NCI-H146 (cell line): ENCODE data around the gene POLR2L.

Experiments
- DNase-seq: peaks from one replicate; lab custom pipeline; 2025; lab: John Stamatoyannopoulos, UW

The POLR2L gene

DNA sequence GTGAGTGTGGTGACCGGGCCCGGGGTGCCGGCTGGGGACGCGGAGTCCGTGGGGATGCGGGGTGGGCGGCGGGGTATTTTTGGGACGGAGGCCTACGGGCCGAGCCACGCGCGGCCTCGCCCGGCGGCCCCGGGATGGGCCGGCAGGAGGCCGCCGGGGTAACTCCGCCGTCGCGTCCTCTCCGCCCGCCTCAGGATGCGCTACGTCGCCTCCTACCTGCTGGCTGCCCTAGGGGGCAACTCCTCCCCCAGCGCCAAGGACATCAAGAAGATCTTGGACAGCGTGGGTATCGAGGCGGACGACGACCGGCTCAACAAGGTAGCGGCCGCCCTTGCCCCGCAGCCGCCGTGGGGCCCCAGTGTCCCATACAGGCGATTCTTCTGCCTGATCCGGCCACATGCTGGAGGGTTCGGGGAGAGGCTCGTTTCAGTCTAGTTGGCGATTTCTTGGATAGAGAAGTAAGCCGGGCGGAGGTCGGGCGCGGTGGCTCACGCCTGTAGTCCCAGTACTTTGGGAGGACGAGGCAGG lies 32.2 kb downstream of the POLR2L start:
- peak; percentile 31 for DNase-seq

DNA sequence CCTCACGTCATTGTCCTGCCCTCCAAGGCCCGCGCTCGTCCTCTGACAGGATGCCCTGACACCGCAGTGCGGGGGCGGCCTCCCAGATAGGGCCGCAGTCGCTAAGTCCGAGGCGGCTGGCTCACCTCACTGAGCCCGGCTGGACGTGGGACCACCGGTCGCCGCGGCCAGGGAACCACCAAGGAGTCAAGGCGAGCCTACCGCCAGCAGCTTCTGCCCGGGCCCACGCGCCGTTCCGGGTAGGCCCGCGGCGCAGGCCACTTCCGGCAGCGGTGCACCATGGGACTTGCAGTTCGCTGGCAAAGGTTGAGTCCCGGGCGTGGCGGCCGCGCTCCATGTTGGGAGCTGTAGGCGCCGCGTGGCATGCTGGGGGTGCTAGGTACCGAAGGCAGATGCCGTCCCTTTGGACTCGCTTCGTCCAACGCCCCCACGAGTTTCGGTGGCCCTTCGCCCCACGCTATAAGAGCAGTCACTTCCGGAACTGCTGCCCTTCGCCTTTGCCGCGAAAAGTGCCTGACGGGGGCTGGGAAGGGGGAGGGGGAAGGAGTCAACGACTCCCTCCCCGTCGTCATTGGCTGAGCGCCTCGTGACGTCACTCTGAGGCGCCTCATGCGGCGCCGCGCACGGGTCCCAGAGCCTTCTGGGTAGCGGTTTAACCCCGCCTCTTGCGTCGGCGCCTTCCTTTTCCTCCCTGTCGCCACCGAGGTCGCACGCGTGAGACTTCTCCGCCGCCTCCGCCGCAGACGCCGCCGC lies 32.9 kb downstream of the POLR2L start, which contains the start of gene RPLP2:
Gene RPLP2, plus strand, starts transcription at position 681 of the 753 bp plus-strand sequence. CDS start 268 bp downstream, outside the sequence.
- peak; percentile 96 for DNase-seq

DNA sequence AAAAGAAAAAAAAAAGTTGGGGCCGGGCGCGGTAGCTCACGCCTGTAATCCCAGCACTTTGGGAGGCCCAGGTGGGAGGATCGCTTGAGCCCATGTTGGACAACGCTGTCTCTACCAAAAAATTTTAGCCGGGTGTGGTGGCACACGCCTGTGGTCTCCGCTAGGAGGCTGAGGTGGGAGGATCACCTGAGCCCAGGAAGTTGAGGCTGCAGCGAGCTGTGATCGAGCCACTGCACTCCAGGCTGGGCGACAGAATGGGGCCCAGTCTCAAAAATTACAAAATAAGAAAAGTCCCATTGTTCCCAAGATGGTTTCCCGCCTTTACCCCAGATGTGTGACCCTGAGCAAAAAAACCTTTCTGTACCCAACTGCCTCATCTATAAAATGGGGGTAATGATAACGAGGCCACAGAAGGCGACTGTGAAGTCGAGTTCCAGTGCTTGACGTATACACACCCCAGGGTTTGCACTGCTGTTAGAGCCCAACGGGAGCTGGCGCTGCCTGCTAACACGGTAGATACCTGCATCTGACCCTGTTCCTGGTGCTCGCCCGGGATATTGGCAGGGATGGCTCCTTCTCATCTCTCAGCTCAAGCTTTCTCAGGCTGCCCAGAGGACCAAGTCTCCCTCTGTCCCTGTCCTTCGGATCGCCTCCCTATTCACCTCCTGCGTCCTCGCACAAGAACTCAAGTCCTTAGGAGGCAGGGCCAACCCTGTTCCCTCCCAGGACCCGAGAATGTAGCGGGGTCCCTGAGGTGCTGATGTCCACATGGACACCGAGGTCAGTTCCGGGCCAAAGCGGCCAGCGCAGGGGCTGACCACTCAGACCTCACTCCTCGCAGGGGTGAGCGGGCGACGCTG lies 33.7 kb downstream of the POLR2L start:
- DNase-seq, result no peak

DNA sequence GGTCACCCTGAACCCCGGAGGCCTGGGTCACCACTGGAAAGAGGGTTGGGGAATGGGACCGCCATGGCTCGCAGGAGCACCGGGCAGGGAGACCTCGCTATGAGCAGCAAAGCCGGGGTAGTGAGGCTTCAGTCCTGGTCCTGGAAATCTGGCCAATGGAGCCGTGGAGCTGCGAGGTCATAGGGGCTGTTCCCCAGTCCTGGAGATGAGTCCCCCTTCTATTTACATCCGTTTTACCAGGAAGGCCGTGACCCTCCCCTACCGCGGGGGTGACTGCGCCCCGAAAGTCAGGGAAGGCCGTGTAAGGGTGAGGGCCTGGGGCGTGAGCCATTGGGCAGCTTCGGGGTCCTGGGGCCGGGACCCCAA lies 37.7 kb downstream of the POLR2L start:
- no peak for DNase-seq

GRCh38 chr11:803770-804598 lies 38.3 kb downstream of the POLR2L start:
- peak; percentile 82 for DNase-seq

- no peak for DNase-seq
Measured at GRCh38 chr11:803467-803742, 38.9 kb downstream of the POLR2L start.

- no peak for DNase-seq
Measured at GRCh38 chr11:802693-803466, 39.4 kb downstream of the POLR2L start.

GRCh38 chr11:802018-802617 lies 40.2 kb downstream of the POLR2L start:
- DNase-seq, result no peak

DNA sequence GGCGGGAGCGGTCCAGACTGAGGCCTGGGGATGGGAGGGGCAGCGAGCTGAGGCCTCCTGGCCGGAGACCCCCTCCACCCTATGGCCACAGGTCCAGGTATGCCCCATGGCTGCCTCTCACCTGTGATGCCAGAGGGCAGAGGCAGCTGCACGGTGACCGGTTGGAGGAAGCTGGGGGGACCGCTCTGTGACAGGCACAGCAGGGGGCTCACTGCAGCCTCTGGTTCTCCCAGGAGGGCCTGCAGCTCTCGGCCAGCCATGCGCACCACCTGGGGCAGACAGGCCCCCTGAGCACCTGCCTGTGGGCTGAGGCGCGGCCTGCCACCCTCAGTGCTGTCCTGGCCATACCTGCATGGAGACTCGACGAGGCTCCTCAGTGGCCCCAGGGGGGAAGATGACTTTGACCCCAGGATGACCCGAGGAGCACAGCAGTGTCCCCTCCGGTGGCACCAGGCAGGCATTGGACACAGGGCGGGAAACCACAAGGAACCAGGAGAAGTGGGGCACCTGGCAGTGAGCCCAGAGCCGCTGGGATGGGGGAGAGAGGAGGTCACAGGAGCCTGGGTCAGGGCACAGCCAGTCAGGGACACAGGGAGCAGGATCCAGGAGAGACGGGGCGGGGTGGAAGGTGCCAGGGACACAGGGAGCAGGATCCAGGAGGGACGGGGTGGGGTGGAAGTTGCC lies 41.1 kb downstream of the POLR2L start:
- DNase-seq, result no peak

GRCh38 chr11:800473-800872 lies 41.9 kb downstream of the POLR2L start:
- no peak for DNase-seq

DNA sequence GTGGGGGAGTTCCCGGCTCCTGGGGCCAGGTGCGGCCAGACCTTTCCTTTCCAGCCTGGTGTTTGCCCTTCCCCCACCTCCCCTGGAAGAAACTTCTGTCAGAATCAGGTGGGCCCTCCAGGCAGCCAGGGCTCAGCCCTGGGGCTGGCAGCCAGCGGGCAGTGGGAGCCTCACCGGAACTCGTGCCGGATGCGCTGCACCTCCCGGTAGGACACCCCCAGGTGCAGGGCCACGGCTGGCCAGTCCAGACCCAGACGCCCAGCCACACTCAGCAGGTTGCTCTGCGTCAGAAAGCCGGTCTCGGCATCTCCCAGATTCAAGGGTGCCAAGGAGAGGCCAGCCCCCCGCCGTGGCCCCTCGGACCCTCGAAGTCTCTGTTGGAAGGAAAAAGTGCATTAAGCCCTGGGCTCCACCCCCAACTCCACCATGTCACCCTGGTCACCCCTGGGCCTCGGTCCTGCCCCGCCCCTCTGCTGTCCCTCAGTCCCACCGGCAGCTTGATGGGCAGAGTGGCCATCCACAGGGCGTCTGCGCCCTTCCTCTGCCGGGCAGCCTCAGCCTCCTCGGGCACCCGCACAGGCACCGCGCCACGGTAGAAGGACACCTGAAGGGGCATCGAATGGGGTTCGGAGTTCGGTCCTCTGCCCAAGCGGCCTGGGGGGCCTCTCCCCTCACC lies 42.5 kb downstream of the POLR2L start:
- no peak for DNase-seq

GRCh38 chr11:798093-798713 lies 44.1 kb downstream of the POLR2L start, which contains the start of gene SLC25A22:
SLC25A22 (minus strand) TSS chr11:798281; CDS start chr11:795006, 3,275 bp downstream.
- DNase-seq, result peak; percentile 76

GRCh38 chr11:797296-798092 lies 44.8 kb downstream of the POLR2L start:
- DNase-seq, result peak; percentile 91

DNA sequence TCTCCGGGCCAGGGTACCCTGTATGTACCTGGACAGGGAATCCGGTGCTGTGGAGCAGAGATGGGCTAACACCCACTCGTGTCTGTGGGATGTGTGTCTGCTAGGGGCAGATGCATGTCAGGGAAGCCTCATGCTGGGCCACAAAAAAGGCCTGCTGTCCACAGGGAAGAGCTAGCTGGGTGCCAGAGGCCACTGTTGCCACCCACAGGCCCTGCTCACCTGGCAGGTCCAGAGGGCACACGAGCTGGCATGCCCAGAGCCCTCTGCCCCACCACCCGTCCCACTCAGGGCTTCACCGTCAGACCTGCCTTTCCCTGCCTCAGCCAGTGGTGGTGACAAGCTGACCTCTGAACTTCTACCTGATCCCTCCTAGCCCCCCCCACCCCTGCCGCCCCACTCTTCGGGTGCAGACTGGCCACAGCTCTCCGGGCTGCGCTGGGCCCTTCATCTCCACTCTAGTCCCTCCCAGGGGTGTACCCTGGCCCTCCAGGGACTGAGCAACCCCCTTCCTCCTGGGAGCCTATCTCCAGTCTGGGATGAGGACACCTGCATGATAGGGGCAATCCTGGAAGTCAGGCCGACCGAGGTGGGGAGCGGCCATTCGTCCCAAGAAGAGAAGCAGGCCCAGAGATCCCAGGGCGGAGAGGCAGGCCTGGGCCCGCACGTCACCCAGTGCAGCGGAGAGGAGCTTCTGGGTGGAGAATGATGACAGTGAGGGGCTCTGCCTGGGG lies 45.6 kb downstream of the POLR2L start:
- no peak for DNase-seq

- DNase-seq, result no peak
Measured at GRCh38 chr11:795634-796564, 46.4 kb downstream of the POLR2L start.

DNA sequence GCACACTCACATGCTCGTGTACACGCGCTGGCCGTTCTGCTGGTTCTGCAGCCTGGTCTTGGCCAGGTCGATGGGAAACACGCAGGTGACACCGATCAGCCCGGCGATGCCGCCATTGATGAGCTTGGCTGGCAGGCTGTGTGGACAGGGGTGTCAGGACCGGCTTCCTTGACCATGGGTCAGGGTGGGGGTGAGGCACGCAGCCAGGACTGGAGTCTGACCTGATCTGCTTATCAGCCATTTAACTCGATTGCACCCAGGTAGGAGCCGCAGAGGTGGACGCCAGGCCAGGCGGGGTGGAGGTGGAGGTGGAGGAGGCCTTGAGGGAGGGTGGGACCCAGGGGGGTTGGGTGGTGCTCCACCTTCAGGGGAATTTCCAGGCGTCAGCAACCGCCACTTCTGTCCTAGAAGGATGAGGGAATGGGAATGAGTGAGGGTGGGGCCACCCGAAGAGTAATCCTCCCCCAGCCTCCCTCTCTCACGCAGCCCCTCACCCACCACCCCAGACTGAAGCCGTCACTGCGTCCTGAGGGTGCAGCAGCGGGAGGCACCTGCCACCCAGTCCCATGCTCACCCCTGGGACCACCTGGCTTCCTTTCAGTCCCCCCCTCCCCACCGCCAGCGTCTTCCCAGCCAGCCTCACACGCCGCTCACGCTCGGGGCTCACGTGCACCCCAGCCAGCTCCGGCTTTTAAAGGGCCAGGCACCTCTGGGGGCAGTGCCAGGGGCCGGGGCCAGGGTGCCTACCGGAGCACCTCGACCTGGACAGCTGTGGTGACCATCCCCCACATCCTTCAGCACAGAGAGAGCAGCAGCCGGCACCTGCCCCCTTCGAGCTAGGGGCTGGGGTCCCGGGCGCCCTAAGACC lies 47.3 kb downstream of the POLR2L start:
- no peak for DNase-seq
